K562 (cell line): ENCODE measurements around the gene NEU3. TPM values are rescaled to one million over a fixed set of nuclear protein-coding genes. Genes with fewer than 3 reads are reported as not detected.

ENCODE experiments used
- DMBX1 ChIP-seq: fragments of 250-450 bp; sonication (Bioruptor Pico); IDR thresholded peaks from 2 replicates; pipeline ENCODE4 v1.8.0; 2022; ENCODE audit warnings: inconsistent platforms, mild to moderate bottlenecking, moderate library complexity, borderline replicate concordance
- FOSL1 ChIP-seq: fragments of 200-800 bp; sonication (Bioruptor generic); conservative IDR thresholded peaks from 2 replicates; pipeline ENCODE4 v1.6.1; 2016; ENCODE audit warnings: missing genetic modification characterization, missing compliant biosample characterization
- POLR3G ChIP-seq: IDR thresholded peaks from 2 replicates; pipeline ENCODE4 v1.6.1; 2011; ENCODE audit not compliant: insufficient read length, insufficient replicate concordance; ENCODE audit errors: extremely low read depth
- REST ChIP-seq, 2 experiments: fragments of 450-650 bp; formaldehyde crosslinking in 1 of 2; IDR thresholded peaks; 2 replicates each; pipeline versions ENCODE4 v1.4.0 to v1.6.1; 2014 to 2020; ENCODE audit warnings: mild to moderate bottlenecking in 2 of 2, borderline replicate concordance in 1 of 2, low read depth in 1 of 2
- SMAD2 ChIP-seq: fragments of 150-350 bp; IDR thresholded peaks from 2 replicates; pipeline ENCODE4 v1.6.1; 2014; ENCODE audit warnings: low read depth, mild to moderate bottlenecking, low read length
- TEAD2 ChIP-seq: fragments of 450-650 bp; IDR thresholded peaks from 2 replicates; pipeline ENCODE4 v1.6.1; 2016; ENCODE audit warnings: missing genetic modification characterization, control low read depth, missing compliant biosample characterization
- ZBED1 ChIP-seq: IDR thresholded peaks from 2 replicates; pipeline ENCODE4 v1.6.1; 2014
- ZFP36 ChIP-seq: fragments of 150-350 bp; IDR thresholded peaks from 2 replicates; pipeline ENCODE4 v1.6.1; 2018; ENCODE audit warnings: low read length, low read depth; ENCODE audit not compliant: partially characterized antibody
- ZNF239 ChIP-seq: fragments of 250-450 bp; sonication (Bioruptor Pico); IDR thresholded peaks from 2 replicates; pipeline ENCODE4 v1.4.0; 2020; ENCODE audit warnings: mild to moderate bottlenecking
- ZNF253 ChIP-seq: fragments of 250-450 bp; sonication (Bioruptor Pico); conservative IDR thresholded peaks from 2 replicates; pipeline ENCODE4 v1.6.1; 2021; ENCODE audit warnings: mild to moderate bottlenecking
- ZNF589 ChIP-seq: fragments of 200-800 bp; sonication (Bioruptor generic); IDR thresholded peaks from 2 replicates; pipeline ENCODE4 v1.6.1; 2016; ENCODE audit warnings: low read depth, missing genetic modification characterization, missing compliant biosample characterization
- polyA plus RNA-seq, 8 experiments: library from polyadenylated mRNA; depleted of rRNA in 4 of 8; stranded (reverse) in 5 of 8; unstranded in 3 of 8; fragments of >200 nt; fragmentation: Nextera tagmentation in 2 of 8; fragmentation: Illumina TruSeq in 1 of 8; extraction: Ambion mirVana in 2 of 8; extraction: Trizol in 1 of 8; gene quantifications; 2 replicates each; pipeline versions ENCODE4 v1.2.1 to v1.2.3, GENCODE V29; 2011 to 2014; ENCODE audit warnings: inconsistent platforms in 1 of 8, missing spikeins in 1 of 8
- total RNA-seq, 7 experiments: library from RNA; depleted of rRNA in 6 of 7; stranded (reverse); fragments of >200 nt in 6 of 7; fragmentation: Illumina TruSeq in 2 of 7; extraction: Trizol in 2 of 7; gene quantifications; 2 replicates each; pipeline versions ENCODE4 v1.2.1 to v1.2.3, GENCODE V29; 2011 to 2021; ENCODE audit warnings: low replicate concordance in 1 of 7

NEU3 gene
- total and polyA plus RNA-seq, 9 of the 15 experiments (the other 6 are each of a cell fraction or from before 2014, with no cell fraction given), result 6.2 to 41.3 (median 31.1) TPM

GRCh38 chr11:75022759-75023396, 34.1 kb downstream of the NEU3 start (continued):
- TF ChIP-seq REST (IDR thresholded peaks at IDR 0.05; ENCODE audit: borderline replicate concordance) (peak; percentile 95), REST (CRISPR knock-in tag; IDR thresholded peaks at IDR 0.05; ENCODE audit: low read depth) (no peak), ZNF239 (CRISPR knock-in tag) (0 out of 2 replicates have a peak, but pooled peaks have one; percentile 39), FOSL1 (tag) (peak; percentile 44), DMBX1 (CRISPR knock-in tag) (peak; percentile 68; the same call in 1 of the 2 replicates), ZBED1 (no peak), ZNF589 (CRISPR knock-in tag) (0 out of 2 replicates have a peak, but pooled peaks have one; percentile 27), SMAD2 (no peak), TEAD2 (tag) (peak; percentile 86), POLR3G (no peak), ZFP36 (peak; percentile 79), ZNF253 (no peak)
